Ecto neural progenitor cell (in vitro differentiated cells): ENCODE measurements around the gene CTAG2.
"Not testable (repeated sequence)": the region's sequence is repeated elsewhere in the genome, so short reads cannot be mapped to it uniquely, and the experiment has no call there.

Experiments
- DNase-seq: peaks from one replicate; pipeline ENCODE4 v3.0.0-alpha.2; 2018; ENCODE audit warnings: low spot score

CTAG2 gene

GRCh38 chrX:154653413-154653812 is at the start of gene CTAG2:
Gene CTAG2 (minus strand): TSS chrX:154653579. CDS start chrX:154653515, 64 bp downstream.
- not testable (repeated sequence) for DNase-seq

DNA sequence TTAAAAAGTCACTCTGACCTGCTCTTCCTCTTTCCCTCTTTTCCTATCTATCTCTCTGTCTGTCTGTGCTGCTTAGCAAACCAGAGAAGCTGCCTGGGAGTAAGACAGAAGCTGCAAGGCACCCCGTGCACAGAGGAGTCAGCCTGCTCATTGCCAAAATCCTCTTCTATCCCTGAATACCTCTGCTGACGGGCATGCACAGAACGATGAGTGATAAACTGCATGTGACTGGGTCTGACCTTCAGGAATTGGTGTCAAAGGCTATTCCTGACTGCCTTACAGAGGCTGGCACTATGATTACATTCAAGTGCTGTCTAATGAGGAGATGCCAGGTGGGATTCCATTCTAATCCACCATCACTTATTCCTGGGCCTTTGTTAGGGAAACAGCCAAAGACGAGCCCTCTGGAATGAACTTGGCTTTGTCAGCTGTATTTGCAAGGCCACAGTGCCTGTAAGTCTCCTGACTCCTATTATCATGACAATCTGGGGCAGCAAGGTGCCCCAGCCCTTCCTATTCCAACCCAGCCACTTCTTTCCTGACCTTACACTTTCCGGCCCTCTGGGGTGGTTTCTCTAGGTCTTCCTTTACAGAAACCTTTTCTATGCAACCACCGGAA is 45.4 kb upstream of the CTAG2 start:
- no peak for DNase-seq

GRCh38 chrX:154696676-154697045 is 43.3 kb upstream of the CTAG2 start:
- no peak for DNase-seq

DNA sequence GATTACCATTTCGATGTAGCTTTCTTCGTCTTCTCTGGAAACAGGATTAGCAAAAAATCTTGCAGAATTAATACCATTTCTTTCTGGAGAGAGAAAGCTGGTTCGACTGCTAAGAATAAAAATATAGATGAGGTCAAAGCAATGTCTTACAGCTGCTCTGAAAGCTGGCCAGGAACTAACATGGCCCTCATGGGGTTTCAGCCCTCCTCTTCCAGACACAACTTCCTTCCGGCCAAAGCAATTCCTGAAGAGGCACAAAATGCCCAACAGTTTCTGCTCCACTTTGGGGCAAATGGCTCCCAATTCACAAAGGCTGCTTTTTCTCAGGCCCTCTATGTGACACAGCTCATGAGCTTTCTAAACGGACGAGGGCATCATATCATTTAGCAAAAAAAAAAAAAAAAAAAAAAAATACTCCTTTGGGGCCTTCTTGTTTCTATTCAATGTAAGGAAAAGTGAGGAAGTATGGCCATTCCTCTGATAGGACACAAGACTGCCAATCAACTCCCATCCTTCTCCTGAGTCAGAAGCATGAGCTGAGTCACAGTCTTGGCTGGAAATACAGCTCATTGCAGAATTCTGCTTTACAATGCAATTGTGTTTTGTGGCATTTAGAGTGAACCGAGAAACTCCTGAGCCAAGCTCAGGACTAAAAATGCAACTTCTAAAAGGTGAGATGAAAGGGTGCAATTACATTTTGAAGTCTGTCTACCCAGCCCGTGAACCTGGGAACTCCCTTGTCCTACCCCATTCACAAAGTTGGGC is 42.7 kb upstream of the CTAG2 start:
- no peak for DNase-seq

GRCh38 chrX:154693394-154693793 is 40.0 kb upstream of the CTAG2 start:
- no peak for DNase-seq

GRCh38 chrX:154690438-154690837 is 37.1 kb upstream of the CTAG2 start:
- not testable (repeated sequence) for DNase-seq

DNA sequence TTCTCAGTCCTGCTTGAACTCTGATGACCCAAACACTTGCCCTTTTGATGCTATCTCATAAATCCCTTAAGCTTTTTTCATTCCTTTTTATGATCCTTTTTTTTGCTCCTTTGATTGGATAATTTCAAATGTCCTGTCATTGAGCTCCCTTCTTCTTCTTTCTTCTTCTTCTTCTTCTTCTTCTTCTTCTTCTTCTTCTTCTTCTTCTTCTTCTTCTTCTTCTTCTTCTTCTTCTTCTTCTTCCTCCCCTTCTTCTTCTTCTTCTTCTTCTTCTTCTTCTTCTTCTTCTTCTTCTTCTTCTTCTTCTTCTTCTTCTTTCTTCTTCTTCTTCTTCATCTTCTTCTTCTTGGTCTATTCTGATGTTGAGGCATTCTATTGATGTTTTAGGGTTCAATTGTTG is 18.7 kb upstream of the CTAG2 start:
- DNase-seq = not testable (repeated sequence)

- DNase-seq = not testable (repeated sequence)
Observed at GRCh38 chrX:154670848-154671247, 17.5 kb upstream of the CTAG2 start.

DNA sequence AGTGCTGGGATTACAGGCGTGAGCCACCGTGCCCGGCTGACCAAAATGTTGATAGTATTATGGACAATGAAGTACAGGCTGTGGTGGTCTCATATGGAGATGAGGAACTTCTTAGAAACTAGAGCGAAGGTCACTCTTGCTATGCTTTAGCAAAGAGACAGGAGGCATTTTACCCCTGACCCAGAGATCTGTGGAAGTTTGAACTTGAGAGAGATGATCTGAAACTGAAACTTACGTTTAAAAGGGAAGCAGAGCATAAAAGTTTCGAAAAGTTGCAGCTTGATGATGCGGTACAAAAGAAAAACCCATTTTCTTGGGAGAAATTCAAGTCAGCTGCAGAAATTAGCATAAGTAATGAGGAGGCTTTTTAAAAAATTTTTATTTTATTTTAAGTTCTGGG is 8.5 kb upstream of the CTAG2 start:
- DNase-seq = no peak

DNA sequence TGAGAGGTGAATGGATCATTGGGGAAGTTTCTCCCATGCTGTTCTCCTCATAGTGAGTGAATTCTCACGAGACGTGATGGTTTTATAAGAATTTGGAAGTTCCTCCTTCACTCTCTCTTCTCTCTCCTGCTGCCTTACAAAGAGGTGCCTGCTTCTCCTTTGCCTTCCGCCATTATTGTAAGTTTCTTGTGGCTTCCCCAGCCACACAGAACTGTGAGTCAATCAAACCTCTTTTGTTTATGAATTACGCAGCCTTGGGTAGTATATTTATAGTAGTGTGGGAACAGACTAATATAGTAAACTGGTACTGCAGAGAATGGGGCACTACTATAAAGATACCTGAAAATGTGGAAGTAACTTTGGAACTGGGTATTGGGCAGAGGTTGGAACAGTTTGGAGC is 7.8 kb upstream of the CTAG2 start:
- no peak for DNase-seq

DNA sequence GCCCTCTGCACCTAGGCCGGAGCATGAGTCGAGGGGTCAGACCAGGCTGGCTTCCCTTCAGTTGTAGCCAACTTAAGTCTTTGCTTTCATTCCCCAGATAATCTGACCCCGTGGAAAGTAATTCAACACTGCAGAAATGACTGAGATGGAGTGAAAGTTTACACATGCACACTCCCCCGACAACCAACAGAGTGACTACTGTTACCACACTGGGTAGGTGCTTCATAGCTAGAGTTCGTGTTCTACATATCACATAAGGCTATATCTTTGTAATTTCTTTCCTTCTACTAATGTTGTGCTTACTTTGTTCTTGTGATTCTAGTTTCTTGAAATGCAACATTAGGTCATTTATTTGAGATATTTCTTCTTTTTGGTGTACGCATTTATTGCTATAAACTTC is 7.2 kb upstream of the CTAG2 start:
- no peak for DNase-seq

GRCh38 chrX:154658957-154659356 is 5.6 kb upstream of the CTAG2 start:
- no peak for DNase-seq

- DNase-seq = no peak
Observed at GRCh38 chrX:154658187-154658586, 4.8 kb upstream of the CTAG2 start.

DNA sequence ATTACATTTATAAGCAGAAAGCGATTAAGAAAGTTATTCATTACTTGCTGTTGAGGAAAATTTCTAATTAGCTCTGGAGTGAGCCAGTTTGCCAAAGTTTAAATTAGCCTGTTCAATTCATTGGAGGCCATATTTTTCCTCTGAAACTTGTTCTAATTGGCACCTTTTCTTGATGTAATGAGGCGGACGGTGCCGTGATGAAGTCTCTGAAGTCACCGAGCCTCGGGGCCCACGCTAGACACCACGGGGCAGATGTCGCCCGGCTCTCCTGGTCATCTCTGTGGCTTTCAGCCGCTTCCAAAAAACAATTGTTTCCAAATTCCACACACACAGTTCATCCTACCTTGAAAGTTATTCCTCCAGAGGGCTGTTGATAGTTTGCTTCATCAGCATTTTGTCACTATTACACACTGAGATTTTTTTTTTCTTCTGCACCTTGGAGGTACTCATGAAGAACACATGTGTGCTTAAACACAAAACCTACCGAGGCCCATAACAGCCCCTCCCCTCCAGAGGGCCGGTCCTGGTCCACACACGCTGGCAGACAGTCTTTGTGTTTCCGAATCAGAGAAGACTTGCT is 3.9 kb upstream of the CTAG2 start:
- no peak for DNase-seq

GRCh38 chrX:154655786-154656185 is 2.4 kb upstream of the CTAG2 start:
- no peak for DNase-seq

DNA sequence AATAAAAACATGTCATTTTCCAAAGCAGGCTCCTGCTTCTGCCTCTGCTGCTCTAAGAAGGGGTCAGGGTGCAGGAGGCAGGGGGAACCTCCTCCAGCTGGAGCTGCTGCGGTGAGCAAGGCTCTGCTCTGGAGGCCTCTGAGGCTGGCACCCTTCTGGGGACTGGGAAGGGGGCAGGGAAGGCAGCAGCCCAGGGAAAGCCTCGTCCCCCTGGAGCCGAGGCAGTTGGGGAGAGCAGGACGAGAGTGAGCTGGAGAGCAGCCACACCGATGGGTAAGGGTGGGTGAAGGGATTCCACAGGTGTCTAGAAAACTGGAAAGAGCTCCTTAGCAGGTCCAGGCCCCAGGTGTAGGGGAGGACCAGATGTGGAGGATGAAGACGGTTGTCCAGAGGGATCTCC is 2.0 kb upstream of the CTAG2 start:
- no peak for DNase-seq

- no peak for DNase-seq
Observed at GRCh38 chrX:154654925-154655324, 1.5 kb upstream of the CTAG2 start.

DNA sequence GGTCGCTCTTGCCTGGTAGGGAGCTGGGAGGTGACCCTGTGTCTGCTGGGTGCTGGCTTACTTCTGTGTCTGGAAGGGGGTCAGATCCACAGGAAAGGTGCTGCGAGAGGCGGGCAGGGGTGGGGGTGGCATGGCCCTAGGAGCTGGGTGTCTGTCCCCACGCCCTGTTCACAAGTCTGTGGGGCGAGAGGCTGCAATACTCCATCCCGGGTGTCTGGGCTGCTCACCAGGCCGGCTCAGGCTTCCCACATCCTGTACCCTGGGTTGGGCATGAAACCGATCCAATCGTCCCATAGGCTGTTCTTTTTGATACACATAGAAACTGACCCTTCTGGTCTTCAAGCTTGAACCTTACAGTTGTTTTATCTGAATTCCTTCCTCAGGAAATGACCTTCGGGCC is 993 bp upstream of the CTAG2 start:
- DNase-seq = no peak

DNA sequence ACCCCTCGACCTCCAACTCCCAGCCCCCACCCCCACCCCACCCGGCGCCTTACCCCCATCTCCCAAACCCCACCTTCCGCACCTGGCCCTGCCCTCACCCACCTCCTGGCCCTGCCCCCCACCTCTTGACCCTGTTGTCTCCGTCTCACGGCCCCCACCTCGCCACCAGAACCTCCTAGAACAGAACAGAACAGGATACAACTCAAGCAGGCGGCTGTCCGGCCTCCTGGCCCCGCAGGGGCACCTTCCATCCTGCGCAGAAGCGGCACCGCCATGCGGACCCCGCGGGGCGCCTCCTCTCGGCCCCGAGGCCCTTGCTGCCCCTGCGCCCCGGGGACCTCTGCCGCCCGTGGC is 354 bp downstream of the CTAG2 start:
- DNase-seq = no peak

DNA sequence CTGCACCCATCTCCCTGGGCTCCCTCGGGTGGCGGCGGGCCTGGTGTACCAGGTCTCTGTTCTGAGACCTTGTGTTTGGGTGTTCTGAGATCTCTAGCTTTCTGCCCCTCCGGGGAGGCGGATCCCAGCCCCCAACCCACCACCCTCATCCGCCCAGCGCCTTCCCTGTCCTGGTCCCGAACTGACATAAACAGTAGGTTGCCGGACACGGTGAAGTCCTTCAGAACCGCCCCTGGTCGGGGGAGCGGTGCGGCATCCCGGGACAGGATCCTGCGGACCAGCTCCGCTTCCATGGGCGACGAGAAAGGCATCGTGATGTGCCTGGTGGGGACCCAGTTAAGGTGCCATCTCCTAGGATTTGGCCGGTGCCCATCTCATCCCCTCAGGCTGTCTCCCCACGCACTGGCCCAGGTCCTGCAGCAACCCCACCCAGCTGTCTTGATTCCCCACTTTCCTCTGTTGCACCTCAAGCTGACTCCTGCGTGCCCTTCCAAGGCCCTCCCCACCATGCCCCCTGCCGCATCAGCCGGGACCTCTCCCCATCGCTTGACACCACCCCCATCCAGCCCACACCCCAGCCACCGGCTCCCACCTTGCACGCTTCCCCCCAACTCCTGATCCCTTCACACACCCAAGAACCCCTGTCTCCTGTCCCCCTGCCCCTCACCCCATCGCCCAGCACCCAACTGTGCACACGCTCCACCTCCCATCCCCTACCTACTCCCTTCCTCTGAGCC is 900 bp downstream of the CTAG2 start:
- DNase-seq = no peak

DNA sequence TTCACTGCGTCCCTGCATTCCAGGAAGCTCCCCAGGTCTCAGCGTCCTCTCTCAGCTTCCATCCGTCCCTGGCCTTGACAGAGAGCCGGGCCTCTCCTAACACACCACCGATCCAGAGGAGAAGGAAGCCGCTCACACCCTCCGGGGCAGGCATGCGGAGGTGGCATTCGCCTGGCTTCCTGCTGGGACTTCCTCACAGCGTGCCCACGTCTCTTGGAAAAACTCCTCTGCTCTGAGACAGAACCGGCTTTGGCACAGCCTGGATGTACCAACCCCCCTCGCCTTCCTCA is 3.2 kb downstream of the CTAG2 start:
- no peak for DNase-seq

- DNase-seq = no peak
Observed at GRCh38 chrX:154649503-154650220, 3.7 kb downstream of the CTAG2 start.

DNA sequence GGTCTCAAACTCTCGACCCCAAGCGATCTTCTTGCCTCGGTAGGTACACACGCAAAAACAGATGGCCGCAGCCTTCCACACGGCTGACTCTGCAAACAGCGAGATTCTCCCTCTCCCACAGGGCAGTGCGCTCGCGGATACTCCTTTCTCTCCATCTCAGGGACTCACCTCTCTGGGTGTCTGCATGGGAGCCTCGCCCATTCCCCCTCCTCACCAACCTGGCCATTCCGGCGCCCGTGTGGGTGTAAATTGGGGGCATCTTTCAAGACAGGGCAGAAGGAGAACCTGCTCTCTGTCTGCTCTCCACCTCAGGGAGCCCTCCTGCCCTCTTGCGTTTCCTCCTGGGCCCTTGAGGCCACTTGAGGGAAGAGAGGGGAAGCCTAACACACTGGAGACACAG is 4.4 kb downstream of the CTAG2 start:
- DNase-seq = no peak
